AG04450 (cell line): ENCODE results near the gene NUDCD2. TPM values are rescaled to one million over a fixed set of nuclear protein-coding genes. Genes with fewer than 3 reads are reported as not detected.
"Not testable (repeated sequence)": the region's sequence is repeated elsewhere in the genome, so short reads cannot be mapped to it uniquely, and the experiment has no call there.

Experiments
- CTCF ChIA-PET: fragments of 300-600, 350-600 bp; formaldehyde crosslinking; extraction: SDS; loops from one replicate; lab custom pipeline; 2022; ENCODE audit warnings: antibody characterized with exemption, inconsistent platforms; lab: Charles Lee
- POLR2A ChIA-PET: fragments of 350-600 bp; formaldehyde crosslinking; extraction: SDS; loops from one replicate; lab custom pipeline; 2021; ENCODE audit warnings: antibody characterized with exemption, inconsistent platforms; lab: Yijun Ruan, JAX
- DNase-seq: peaks from one replicate; pipeline ENCODE4 v3.0.0-alpha.2; 2011; ENCODE audit warnings: low read depth, low spot score
- H3K27ac ChIP-seq: one replicate; pipeline ENCODE4 v1.5.1; 2012; ENCODE audit warnings: low read depth, low read length, control low read depth
- H3K27me3 ChIP-seq: one replicate; pipeline ENCODE4 v1.6.0; 2012; ENCODE audit warnings: low read length; ENCODE audit not compliant: control insufficient read depth, insufficient read depth
- H3K4me3 ChIP-seq: 2 replicates; pipeline ENCODE4 v1.5.1; 2011; ENCODE audit warnings: mild to moderate bottlenecking, low read depth, low read length, control low read depth
- H3K9me3 ChIP-seq: 2 replicates; pipeline ENCODE4 v1.5.1; 2012; ENCODE audit warnings: low read length; ENCODE audit not compliant: control insufficient read depth, insufficient read depth
- CTCF ChIP-seq: IDR thresholded peaks from 2 replicates; pipeline ENCODE4 v1.5.1; 2011; ENCODE audit warnings: low read depth, low read length, control low read depth, inconsistent platforms
- polyA plus RNA-seq: library from polyadenylated mRNA; depleted of rRNA; stranded (reverse); fragments of >200 nt; gene quantifications from 2 replicates; pipeline ENCODE4 v1.2.3, GENCODE V29; 2011

NUDCD2 gene
- polyA plus RNA-seq, 1 experiment, result 5.6 TPM

GRCh38 chr5:163456029-163456589 lies 3.8 kb downstream of the NUDCD2 start:
- no peak for TF ChIP-seq CTCF
- ChIA-PET POLR2A (no interaction called here), CTCF (no interaction called here)
- Histone ChIP-seq H3K9me3 (no peaks in the 10 kb centered on the region), H3K27me3 (no peaks in the 10 kb centered on the region), H3K4me3 (no peak overlapping the region), H3K27ac (no peak overlapping the region)
- no peak for DNase-seq

GRCh38 chr5:163455406-163455805 lies 4.5 kb downstream of the NUDCD2 start:
- H3K27ac ChIP-seq, H3K4me3 ChIP-seq, H3K9me3 ChIP-seq, H3K27me3 ChIP-seq, POLR2A ChIA-PET, DNase-seq: not testable (repeated sequence)
- CTCF ChIA-PET, result interaction anchor here (0.6 to 1.3 kb wide), 2 partner anchors 47 to 52 kb away, joined by 4 to 7 read pairs; no protein-coding TSS in a partner anchor

- H3K27me3 ChIP-seq, result no peaks in the 10 kb centered on the region
- H3K4me3 ChIP-seq, result no peak overlapping the region
- no peak for DNase-seq
- POLR2A ChIA-PET, result no interaction called here
- no peak overlapping the region for H3K27ac ChIP-seq
- CTCF ChIA-PET, result no interaction called here
- no peak for TF ChIP-seq CTCF
- H3K9me3 ChIP-seq, result no peaks in the 10 kb centered on the region
Observed at GRCh38 chr5:163453705-163454104, 6.2 kb downstream of the NUDCD2 start.

GRCh38 chr5:163451489-163451888 lies 8.4 kb downstream of the NUDCD2 start:
- DNase-seq, result no peak
- CTCF ChIA-PET, result no interaction called here
- POLR2A ChIA-PET, result no interaction called here
- no peak overlapping the region for H3K4me3 ChIP-seq
- no peaks in the 10 kb centered on the region for H3K27me3 ChIP-seq
- no peaks in the 10 kb centered on the region for H3K9me3 ChIP-seq
- H3K27ac ChIP-seq, result no peak overlapping the region
- TF ChIP-seq CTCF, result no peak

GRCh38 chr5:163448491-163448890 lies 11.4 kb downstream of the NUDCD2 start:
- no peak for DNase-seq
- H3K27me3 ChIP-seq, result no peaks in the 10 kb centered on the region
- no peak for TF ChIP-seq CTCF
- CTCF ChIA-PET, result interaction anchor here (1.0 kb wide), 1 partner anchor 40 kb away, joined by 3 read pairs; no protein-coding TSS in a partner anchor
- no peak overlapping the region for H3K4me3 ChIP-seq
- H3K9me3 ChIP-seq, result no peaks in the 10 kb centered on the region
- POLR2A ChIA-PET, result no interaction called here
- H3K27ac ChIP-seq, result no peak overlapping the region
